Ovary (tissue), 3 donors: ENCODE data around the gene PTPRU.

Source experiments
- EP300 ChIP-seq: sonication (generic); formaldehyde crosslinking; IDR thresholded peaks from one replicate; pipeline ENCODE4 v1.6.1; 2017; ENCODE audit warnings: antibody characterized with exemption
- POLR2A ChIP-seq: fragments of 450-650 bp; IDR thresholded peaks from one replicate; pipeline ENCODE4 v1.6.1; 2017; ENCODE audit warnings: antibody characterized with exemption, mild to moderate bottlenecking, moderate library complexity
- TF ChIP-seq, protein P1 (sequence below), 3 donors: fragments of 450-650 bp in 2 of 3; fragments of 200-600 bp in 1 of 3; IDR thresholded peaks; one replicate each; pipeline versions ENCODE4 v1.5.1 to v1.8.0; 2016 to 2022; ENCODE audit warnings: antibody characterized with exemption in 3 of 3, mild to moderate bottlenecking in 1 of 3
- donor health status: DM: no; HTN: no; CAD: no.

DNA sequence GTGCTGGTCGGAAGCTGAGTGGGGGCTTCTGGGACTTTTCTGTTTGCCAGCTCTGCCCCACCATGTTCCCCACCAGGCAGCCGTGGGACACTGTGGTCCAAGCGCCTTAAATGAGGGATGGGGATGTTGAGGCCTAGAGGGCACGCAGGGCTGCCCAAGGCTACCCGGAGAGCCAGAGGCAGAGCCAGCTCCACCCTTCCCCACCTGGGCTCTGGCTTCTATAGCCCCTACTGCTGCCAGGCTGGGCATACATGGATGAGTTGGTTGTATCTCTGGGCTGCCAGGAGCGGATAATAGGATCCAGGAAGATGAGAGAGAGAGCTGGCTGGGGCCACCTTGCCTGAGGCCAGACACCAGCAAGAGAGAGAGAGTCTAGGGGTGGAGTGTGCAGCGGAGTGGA, 49.4 kb downstream of the PTPRU start:
- TF ChIP-seq, protein P1, sequence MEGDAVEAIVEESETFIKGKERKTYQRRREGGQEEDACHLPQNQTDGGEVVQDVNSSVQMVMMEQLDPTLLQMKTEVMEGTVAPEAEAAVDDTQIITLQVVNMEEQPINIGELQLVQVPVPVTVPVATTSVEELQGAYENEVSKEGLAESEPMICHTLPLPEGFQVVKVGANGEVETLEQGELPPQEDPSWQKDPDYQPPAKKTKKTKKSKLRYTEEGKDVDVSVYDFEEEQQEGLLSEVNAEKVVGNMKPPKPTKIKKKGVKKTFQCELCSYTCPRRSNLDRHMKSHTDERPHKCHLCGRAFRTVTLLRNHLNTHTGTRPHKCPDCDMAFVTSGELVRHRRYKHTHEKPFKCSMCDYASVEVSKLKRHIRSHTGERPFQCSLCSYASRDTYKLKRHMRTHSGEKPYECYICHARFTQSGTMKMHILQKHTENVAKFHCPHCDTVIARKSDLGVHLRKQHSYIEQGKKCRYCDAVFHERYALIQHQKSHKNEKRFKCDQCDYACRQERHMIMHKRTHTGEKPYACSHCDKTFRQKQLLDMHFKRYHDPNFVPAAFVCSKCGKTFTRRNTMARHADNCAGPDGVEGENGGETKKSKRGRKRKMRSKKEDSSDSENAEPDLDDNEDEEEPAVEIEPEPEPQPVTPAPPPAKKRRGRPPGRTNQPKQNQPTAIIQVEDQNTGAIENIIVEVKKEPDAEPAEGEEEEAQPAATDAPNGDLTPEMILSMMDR (IDR thresholded peaks at IDR 0.05): no peak
- no peak for TF ChIP-seq EP300
- no peak for TF ChIP-seq POLR2A
